Measurements from ENCODE around the gene SPATA9. TPM values are rescaled to one million over a fixed set of nuclear protein-coding genes. Genes with fewer than 3 reads are reported as not detected.
A peak's percentile ranks its signal among the peaks of the same experiment; 100 is the strongest.

Gene SPATA9
- total RNA-seq, 2 donors from 2014 or later: 0.37 to 0.40 TPM

DNA sequence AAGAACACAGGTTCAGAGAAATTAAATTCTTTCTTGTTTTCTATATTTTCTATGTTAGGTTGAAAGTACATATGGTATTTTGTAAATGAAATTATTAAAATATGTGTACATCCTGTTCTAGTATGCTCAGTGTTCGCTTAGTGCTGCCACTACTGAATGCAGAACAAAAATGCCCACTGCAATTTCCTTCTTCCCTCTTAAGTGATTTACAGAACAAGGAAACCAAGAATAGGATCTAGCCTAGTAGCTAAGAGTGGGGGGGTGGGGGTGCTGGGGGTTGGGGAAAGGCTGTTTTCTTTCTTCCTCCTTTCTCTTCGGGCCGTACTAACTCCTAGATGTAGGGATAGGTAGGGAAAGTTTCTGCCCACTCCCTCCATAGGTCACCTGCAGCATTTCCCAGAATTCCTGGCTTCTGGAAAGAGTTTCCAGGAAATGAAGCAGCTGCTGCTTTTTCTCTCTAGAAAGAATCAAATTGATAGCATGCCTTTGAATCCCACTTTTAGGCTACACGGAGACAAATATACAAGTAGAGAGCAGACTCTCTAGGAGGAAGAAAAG lies 15.7 kb downstream of the SPATA9 start:
- no peak for DNase-seq
- Histone ChIP-seq H3K36me3 (no peaks in the 10 kb centered on the region), H3K4me3 (no peak overlapping the region), H3K27me3 (no peaks in the 10 kb centered on the region), H3K9me3 (no peaks in the 10 kb centered on the region), H3K9ac (ENCODE audit: low read depth in 2 of 2, low read length in 2 of 2) (no peak overlapping the region), H3K4me1 (no peaks in the 10 kb centered on the region), H3K27ac (no peak overlapping the region)
- intact Hi-C loops (cut with DNase I): loop anchor here (10.0 kb wide), 1 partner anchor 68 kb away; the partner anchor contains the start of gene RHOBTB3
- TF ChIP-seq, protein P1, sequence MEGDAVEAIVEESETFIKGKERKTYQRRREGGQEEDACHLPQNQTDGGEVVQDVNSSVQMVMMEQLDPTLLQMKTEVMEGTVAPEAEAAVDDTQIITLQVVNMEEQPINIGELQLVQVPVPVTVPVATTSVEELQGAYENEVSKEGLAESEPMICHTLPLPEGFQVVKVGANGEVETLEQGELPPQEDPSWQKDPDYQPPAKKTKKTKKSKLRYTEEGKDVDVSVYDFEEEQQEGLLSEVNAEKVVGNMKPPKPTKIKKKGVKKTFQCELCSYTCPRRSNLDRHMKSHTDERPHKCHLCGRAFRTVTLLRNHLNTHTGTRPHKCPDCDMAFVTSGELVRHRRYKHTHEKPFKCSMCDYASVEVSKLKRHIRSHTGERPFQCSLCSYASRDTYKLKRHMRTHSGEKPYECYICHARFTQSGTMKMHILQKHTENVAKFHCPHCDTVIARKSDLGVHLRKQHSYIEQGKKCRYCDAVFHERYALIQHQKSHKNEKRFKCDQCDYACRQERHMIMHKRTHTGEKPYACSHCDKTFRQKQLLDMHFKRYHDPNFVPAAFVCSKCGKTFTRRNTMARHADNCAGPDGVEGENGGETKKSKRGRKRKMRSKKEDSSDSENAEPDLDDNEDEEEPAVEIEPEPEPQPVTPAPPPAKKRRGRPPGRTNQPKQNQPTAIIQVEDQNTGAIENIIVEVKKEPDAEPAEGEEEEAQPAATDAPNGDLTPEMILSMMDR (IDR thresholded peaks at IDR 0.05): no peak

DNA sequence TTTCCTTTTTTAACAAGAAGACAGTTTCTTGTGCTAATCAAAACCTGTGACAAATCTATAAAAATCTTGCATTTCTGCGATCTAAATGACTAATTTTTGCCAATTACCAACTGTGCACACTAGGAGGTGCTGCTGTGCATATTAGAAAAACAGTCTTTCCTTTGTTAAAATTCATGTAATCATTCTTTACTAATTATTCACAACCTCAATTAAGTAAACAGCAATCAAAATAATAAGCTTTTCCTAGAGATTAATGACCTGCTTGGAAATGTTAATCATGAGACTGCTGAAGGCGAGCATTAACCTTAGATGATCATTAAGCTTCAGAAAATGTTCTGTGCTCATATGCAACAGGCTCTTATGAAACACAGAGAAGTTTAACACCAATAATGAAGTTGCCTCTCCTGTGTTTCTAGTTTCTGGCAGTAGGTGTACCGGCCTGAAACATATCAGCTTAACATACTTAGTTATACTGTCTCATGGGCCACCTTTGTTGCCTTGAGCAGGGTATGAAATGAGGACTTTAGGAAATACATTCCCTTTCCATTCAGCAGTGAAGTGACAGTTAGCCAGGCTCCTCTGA lies 18.5 kb downstream of the SPATA9 start:
- DNase-seq: peak; percentile 38
- Histone ChIP-seq H3K27ac (no peak overlapping the region), H3K27me3 (no peaks in the 10 kb centered on the region), H3K9ac (ENCODE audit: low read depth in 2 of 2, low read length in 2 of 2) (peak overlapping the region in 1 of 2 donors; percentile 6), H3K4me3 (no peak overlapping the region), H3K36me3 (no peaks in the 10 kb centered on the region), H3K4me1 (no peaks in the 10 kb centered on the region), H3K9me3 (no peaks in the 10 kb centered on the region)
- TF ChIP-seq, protein P1 (IDR thresholded peaks at IDR 0.05): peak; percentile 81
- intact Hi-C loops (cut with DNase I): loop anchor here (5.0 to 10.0 kb wide), 3 partner anchors 71 to 183 kb away; partner anchors contain the start of gene RHOBTB3

DNA sequence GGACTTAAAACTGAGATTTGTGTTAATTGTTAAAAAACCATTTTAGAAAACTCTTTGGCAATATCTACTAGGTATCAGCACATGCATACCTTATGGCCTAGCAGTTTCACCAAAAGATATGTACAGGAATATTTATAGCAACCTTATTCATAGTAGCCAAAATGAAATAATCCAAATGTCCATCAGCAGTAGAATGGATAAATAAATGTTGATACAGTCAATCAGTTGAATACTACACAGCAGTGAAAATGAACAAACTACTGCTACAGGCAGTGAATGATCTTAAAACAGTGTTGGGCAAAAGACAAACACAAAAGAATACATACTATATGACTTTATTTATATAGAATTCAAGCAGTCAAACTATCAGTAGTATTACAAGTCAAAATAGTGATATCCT lies 19.8 kb downstream of the SPATA9 start:
- no peaks in the 10 kb centered on the region for H3K27me3 ChIP-seq
- TF ChIP-seq, protein P1 (IDR thresholded peaks at IDR 0.05): no peak
- H3K4me1 ChIP-seq: no peaks in the 10 kb centered on the region
- H3K4me3 ChIP-seq: no peak overlapping the region
- no peak overlapping the region for H3K27ac ChIP-seq
- no peaks in the 10 kb centered on the region for H3K36me3 ChIP-seq
- no peak overlapping the region for H3K9ac ChIP-seq (ENCODE audit: low read depth in 2 of 2, low read length in 2 of 2)
- intact Hi-C loops (cut with DNase I): loop anchor here (5.0 to 10.0 kb wide), 3 partner anchors 72 to 184 kb away; partner anchors contain the start of gene RHOBTB3
- no peaks in the 10 kb centered on the region for H3K9me3 ChIP-seq
- DNase-seq: no peak

DNA sequence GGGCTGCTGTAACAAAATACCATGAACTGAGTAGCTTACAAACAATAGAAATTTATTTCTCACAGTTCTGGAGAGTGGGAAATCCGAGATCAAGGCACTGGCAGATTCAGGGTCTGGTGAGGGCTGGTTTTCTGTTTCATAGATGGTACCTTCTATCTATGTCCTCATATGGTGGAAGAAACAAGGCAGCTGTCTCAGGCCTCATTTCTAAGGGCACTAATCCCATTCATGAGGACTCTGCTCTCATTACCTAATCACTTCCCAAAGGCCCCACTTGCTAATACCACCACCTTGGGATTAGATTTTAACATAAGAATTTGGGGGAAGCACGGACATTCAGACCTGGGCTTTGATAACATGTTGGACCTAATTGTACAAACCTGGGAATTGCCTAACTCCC lies 22.7 kb downstream of the SPATA9 start:
- Histone ChIP-seq H3K9me3 (no peaks in the 10 kb centered on the region), H3K4me3 (no peak overlapping the region), H3K27ac (no peak overlapping the region), H3K9ac (ENCODE audit: low read depth in 2 of 2, low read length in 2 of 2) (no peak overlapping the region), H3K36me3 (no peaks in the 10 kb centered on the region), H3K27me3 (no peaks in the 10 kb centered on the region), H3K4me1 (no peaks in the 10 kb centered on the region)
- no peak for DNase-seq
- intact Hi-C loops (cut with DNase I): loop anchor here (5.0 to 10.0 kb wide), 3 partner anchors 75 to 187 kb away; partner anchors contain the start of gene RHOBTB3
- TF ChIP-seq, protein P1 (IDR thresholded peaks at IDR 0.05): no peak

DNA sequence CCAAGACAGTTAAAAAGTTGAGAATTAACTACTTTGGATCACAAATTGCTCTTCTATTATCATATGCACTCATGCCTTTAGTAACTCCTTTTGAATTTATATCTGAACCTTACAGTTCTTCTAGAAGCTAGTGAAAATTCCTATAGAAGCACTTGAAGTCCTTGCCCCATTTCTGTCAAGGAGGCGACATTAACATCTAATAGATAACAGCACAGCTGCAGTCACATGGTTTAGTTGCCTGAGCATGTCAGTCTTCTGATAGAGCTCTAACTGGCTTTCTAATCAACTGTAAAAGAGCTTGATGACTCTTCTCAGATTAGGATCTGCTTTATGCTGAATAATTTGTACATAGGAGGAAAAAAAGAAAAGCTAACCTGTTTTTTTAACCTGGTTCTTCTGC lies 27.2 kb downstream of the SPATA9 start:
- Histone ChIP-seq H3K4me3 (no peak overlapping the region), H3K9ac (ENCODE audit: low read depth in 2 of 2, low read length in 2 of 2) (no peak overlapping the region), H3K4me1 (no peaks in the 10 kb centered on the region), H3K27ac (no peak overlapping the region), H3K27me3 (no peaks in the 10 kb centered on the region), H3K9me3 (no peaks in the 10 kb centered on the region), H3K36me3 (no peaks in the 10 kb centered on the region)
- intact Hi-C loops (cut with DNase I): no loop called here
- TF ChIP-seq, protein P1 (IDR thresholded peaks at IDR 0.05): no peak
- DNase-seq: no peak
